Measurements from ENCODE around the gene ARGLU1. TPM values are rescaled to one million over a fixed set of nuclear protein-coding genes. Genes with fewer than 3 reads are reported as not detected.

Gene ARGLU1
- total RNA-seq, 1 donor from 2014 or later, result 56.9 TPM

- peaks cover 26% of the 10 kb centered on the region for H3K36me3 Mint-ChIP-seq (ENCODE audit: low read depth, unreplicated experiment)
- DNase-seq (ENCODE audit: low read depth), result no peak
- no peak overlapping the region for H3K27ac Mint-ChIP-seq (ENCODE audit: unreplicated experiment)
These were observed 75.9 kb downstream of the ARGLU1 start for GRCh38 chr13:106491928-106492587.

More at GRCh38 chr13:106491928-106492587, 75.9 kb downstream of the ARGLU1 start:
- Histone ChIP-seq H3K4me1 (ENCODE audit: insufficient read depth, low read length) (no peaks in the 10 kb centered on the region), H3K9me3 (ENCODE audit: insufficient read depth, low read depth, low read length) (no peaks in the 10 kb centered on the region), H3K9ac (ENCODE audit: low read length) (no peak overlapping the region), H2AFZ (ENCODE audit: low read depth, low read length) (no peak overlapping the region), H3K4me2 (ENCODE audit: low read length) (no peak overlapping the region), H3K4me3 (ENCODE audit: insufficient read depth, low read depth, low read length) (no peak overlapping the region), H3K79me2 (ENCODE audit: insufficient read depth, low read length) (peaks cover 56% of the 10 kb centered on the region), H3K36me3 (ENCODE audit: insufficient read depth, low read length) (peaks cover 47% of the 10 kb centered on the region), H3K27ac (ENCODE audit: low read depth, low read length) (no peak overlapping the region), H3K27me3 (ENCODE audit: insufficient read depth, low read length) (no peaks in the 10 kb centered on the region), H4K20me1 (ENCODE audit: insufficient read depth, low read length) (peaks cover 39% of the 10 kb centered on the region)
- Mint-ChIP-seq H3K4me1 (ENCODE audit: low read depth, unreplicated experiment) (peaks cover 16% of the 10 kb centered on the region), H3K9me3 (ENCODE audit: unreplicated experiment) (no peaks in the 10 kb centered on the region), H3K27me3 (ENCODE audit: low read depth, unreplicated experiment) (no peaks in the 10 kb centered on the region), H3K4me3 (ENCODE audit: unreplicated experiment) (no peak overlapping the region)
- FAIRE-seq, result no peak
- TF ChIP-seq EZH2 (IDR thresholded peaks at IDR 0.05; ENCODE audit: insufficient read depth, low read length) (no peak), CTCF (IDR thresholded peaks at IDR 0.05; ENCODE audit: insufficient read depth, low read depth, low read length) (no peak)

Other genes starting within 250 kb of the ARGLU1 start
- 93.2 and 93.4 TPM in 2 replicates for gene EFNB2, start 32.5 kb downstream of the ARGLU1 start, total RNA-seq